Neuronal stem cell (in vitro differentiated cells): ENCODE results near the gene CAMK2A.

Experiments used
- DNase-seq: peaks from one replicate; pipeline ENCODE4 v3.0.0-alpha.2; 2013; ENCODE audit warnings: low spot score
- H2AFZ ChIP-seq: one replicate; pipeline ENCODE4 v1.6.1; 2013; ENCODE audit warnings: mild to moderate bottlenecking, low read length, inconsistent platforms
- H2AK5ac ChIP-seq: 2 replicates; pipeline ENCODE4 v1.6.1; 2013; ENCODE audit warnings: low read depth, mild to moderate bottlenecking, inconsistent platforms, low read length, moderate library complexity, mixed read lengths
- H2BK120ac ChIP-seq: 2 replicates; pipeline ENCODE4 v1.6.1; 2013; ENCODE audit warnings: low read depth, mild to moderate bottlenecking, inconsistent platforms, low read length, moderate library complexity, mixed read lengths
- H2BK12ac ChIP-seq: one replicate; pipeline ENCODE4 v1.6.1; 2013; ENCODE audit warnings: low read length, inconsistent platforms
- H2BK15ac ChIP-seq: 2 replicates; pipeline ENCODE4 v1.6.1; 2013; ENCODE audit warnings: mild to moderate bottlenecking, low read length, inconsistent platforms, mixed read lengths
- H2BK5ac ChIP-seq: one replicate; pipeline ENCODE4 v1.6.1; 2013; ENCODE audit warnings: inconsistent platforms, mild to moderate bottlenecking, low read length, moderate library complexity
- H3K14ac ChIP-seq: one replicate; pipeline ENCODE4 v1.6.1; 2013; ENCODE audit warnings: low read length, inconsistent platforms
- H3K18ac ChIP-seq: 2 replicates; pipeline ENCODE4 v1.6.1; 2013; ENCODE audit warnings: low read length, inconsistent platforms
- H3K23ac ChIP-seq: 2 replicates; pipeline ENCODE4 v1.6.1; 2013; ENCODE audit warnings: low read depth, mild to moderate bottlenecking, mixed read lengths, low read length, inconsistent platforms; ENCODE audit not compliant: poor library complexity
- H3K27ac ChIP-seq: replicated peaks from 3 replicates; pipeline ENCODE4 v1.5.1; 2013; ENCODE audit warnings: low read length, inconsistent platforms
- H3K27me3 ChIP-seq, 3 experiments: 2 replicates each; pipeline ENCODE4 v1.6.1; 2013; ENCODE audit warnings: low read length in 3 of 3, mild to moderate bottlenecking in 2 of 3, inconsistent platforms in 1 of 3, low read depth in 1 of 3, mixed read lengths in 1 of 3, moderate library complexity in 1 of 3; ENCODE audit not compliant: control insufficient read depth in 3 of 3, insufficient read depth in 3 of 3
- H3K36me3 ChIP-seq, 2 donors: replicated peaks in 1 of 2; 2 replicates each; pipeline ENCODE4 v1.6.1; 2013; ENCODE audit warnings: low read length in 2 of 2; ENCODE audit not compliant: control insufficient read depth in 2 of 2, insufficient read depth in 2 of 2
- H3K4ac ChIP-seq: 2 replicates; pipeline ENCODE4 v1.6.1; 2013; ENCODE audit warnings: inconsistent platforms, mild to moderate bottlenecking, low read length, moderate library complexity
- H3K4me1 ChIP-seq, 2 donors: 1 replicate in 1 of 2; 2 replicates in 1 of 2; pipeline ENCODE4 v1.6.1; 2013; ENCODE audit warnings: low read length in 2 of 2, low read depth in 1 of 2; ENCODE audit not compliant: control insufficient read depth in 2 of 2, insufficient read depth in 1 of 2
- H3K4me2 ChIP-seq: one replicate; pipeline ENCODE4 v1.6.1; 2013; ENCODE audit warnings: mild to moderate bottlenecking, low read length, inconsistent platforms; ENCODE audit not compliant: insufficient read depth, poor library complexity, severe bottlenecking
- H3K4me3 ChIP-seq, 2 donors: 2 replicates each; pipeline ENCODE4 v1.5.1; 2013; ENCODE audit warnings: low read length in 2 of 2, mild to moderate bottlenecking in 2 of 2, inconsistent platforms in 1 of 2, moderate library complexity in 1 of 2
- H3K79me1 ChIP-seq: one replicate; pipeline ENCODE4 v1.6.1; 2013; ENCODE audit warnings: low read depth, mild to moderate bottlenecking, inconsistent platforms, low read length, moderate library complexity
- H3K9ac ChIP-seq: one replicate; pipeline ENCODE4 v1.6.1; 2013; ENCODE audit warnings: mild to moderate bottlenecking, low read depth, low read length, inconsistent platforms; ENCODE audit not compliant: poor library complexity
- H3K9me3 ChIP-seq, 2 donors: replicated peaks in 1 of 2; 2 replicates each; pipeline versions ENCODE3 to v1.6.1; 2013; ENCODE audit warnings: low read length in 2 of 2, mild to moderate bottlenecking in 2 of 2, inconsistent platforms in 1 of 2, low read depth in 1 of 2, mixed read lengths in 1 of 2, moderate library complexity in 1 of 2; ENCODE audit not compliant: control insufficient read depth in 2 of 2, insufficient read depth in 1 of 2
- H4K8ac ChIP-seq: one replicate; pipeline ENCODE4 v1.6.1; 2013; ENCODE audit warnings: low read depth, mild to moderate bottlenecking, inconsistent platforms, low read length, moderate library complexity
- H4K91ac ChIP-seq: one replicate; pipeline ENCODE4 v1.6.1; 2013; ENCODE audit warnings: low read length, low read depth, mild to moderate bottlenecking, inconsistent platforms; ENCODE audit not compliant: poor library complexity
- WGBS, 2 donors: extraction: QIAGEN DNeasy Blood & Tissue Kit; methylation state at CpG; one replicate each; pipeline ENCODE4 v1.1.7; 2013; ENCODE audit warnings: missing lambda C conversion rate in 2 of 2, mixed read lengths in 1 of 2; ENCODE audit not compliant: insufficient read length in 2 of 2, insufficient replicate concordance in 1 of 2; ENCODE audit errors: extremely low coverage in 2 of 2; 5-methylcytosine and 5-hydroxymethylcytosine counted together

Gene CAMK2A

DNA sequence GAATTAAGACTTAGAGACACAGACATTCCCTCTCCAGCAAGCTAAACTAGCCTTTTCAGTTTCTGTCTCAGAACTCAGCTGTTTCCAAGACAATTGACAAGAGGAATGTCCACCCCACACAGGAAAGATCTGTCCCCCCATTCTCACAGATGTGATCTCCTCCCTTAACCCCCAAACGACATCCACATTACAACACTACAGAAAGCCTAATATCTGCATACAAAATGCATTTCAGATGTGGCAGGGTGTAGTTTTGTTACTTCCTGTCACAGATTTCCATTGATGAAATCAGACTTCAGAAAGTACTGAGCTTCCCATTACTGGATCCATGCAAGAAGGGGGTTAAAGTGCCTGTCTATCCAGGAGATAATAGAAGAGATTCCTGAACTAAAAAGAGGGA lies 16.0 kb upstream of the CAMK2A start:
- H3K4me2 ChIP-seq, result no peak overlapping the region
- H3K79me1 ChIP-seq, result no peaks in the 10 kb centered on the region
- H2BK120ac ChIP-seq, result no peak overlapping the region
- H3K23ac ChIP-seq, result no peak overlapping the region
- no peaks in the 10 kb centered on the region for H3K27me3 ChIP-seq
- H3K36me3 ChIP-seq, result no peaks in the 10 kb centered on the region
- no peak overlapping the region for H4K91ac ChIP-seq
- H3K14ac ChIP-seq, result no peak overlapping the region
- no peak overlapping the region for H3K18ac ChIP-seq
- H3K27ac ChIP-seq, result no peak overlapping the region
- no peak overlapping the region for H2BK15ac ChIP-seq
- no peak for DNase-seq
- no peak overlapping the region for H3K4ac ChIP-seq
- no peak overlapping the region for H3K9ac ChIP-seq
- no CpG with 5 or more reads among the region's 1 CpG for WGBS, 2 donors
- H2AK5ac ChIP-seq, result no peak overlapping the region
- no peak overlapping the region for H2BK12ac ChIP-seq
- H2BK5ac ChIP-seq, result no peak overlapping the region
- no peak overlapping the region for H2AFZ ChIP-seq
- H3K4me1 ChIP-seq, result peaks cover 23 to 41% of the 10 kb centered on the region in 2 donors
- no peak overlapping the region for H4K8ac ChIP-seq
- H3K9me3 ChIP-seq, result no peaks in the 10 kb centered on the region
- no peak overlapping the region for H3K4me3 ChIP-seq

DNA sequence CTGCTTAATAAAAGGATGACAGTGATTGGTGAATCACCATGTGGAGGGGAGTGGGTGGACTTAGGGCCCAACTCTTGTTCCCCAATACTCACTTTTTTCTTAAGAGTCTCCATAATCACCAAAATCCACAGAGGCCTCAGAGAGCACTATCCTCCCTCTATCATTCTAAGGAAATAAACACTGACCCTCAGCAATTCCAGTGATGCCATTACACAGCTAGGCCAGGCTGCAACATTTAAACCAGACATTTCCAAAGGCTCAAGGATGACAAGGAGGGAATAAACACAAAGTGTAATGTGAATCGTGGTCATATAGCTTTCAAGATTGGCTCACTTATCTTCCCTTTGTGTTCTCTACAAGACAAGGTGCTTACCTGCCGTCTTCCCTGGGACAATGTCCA lies 15.5 kb upstream of the CAMK2A start:
- H3K4me3 ChIP-seq, result no peak overlapping the region
- WGBS, 2 donors, result no CpG with 5 or more reads among the region's 2 CpGs
- H3K79me1 ChIP-seq, result no peaks in the 10 kb centered on the region
- H3K4me2 ChIP-seq, result no peak overlapping the region
- no peaks in the 10 kb centered on the region for H3K36me3 ChIP-seq
- H3K9ac ChIP-seq, result no peak overlapping the region
- H3K18ac ChIP-seq, result no peak overlapping the region
- H4K8ac ChIP-seq, result no peak overlapping the region
- H2AK5ac ChIP-seq, result no peak overlapping the region
- H3K23ac ChIP-seq, result no peak overlapping the region
- H3K14ac ChIP-seq, result no peak overlapping the region
- no peak overlapping the region for H2BK120ac ChIP-seq
- no peak overlapping the region for H3K27ac ChIP-seq
- H2AFZ ChIP-seq, result no peak overlapping the region
- H3K9me3 ChIP-seq, result no peaks in the 10 kb centered on the region
- no peaks in the 10 kb centered on the region for H3K27me3 ChIP-seq
- no peak overlapping the region for H4K91ac ChIP-seq
- no peak for DNase-seq
- H2BK12ac ChIP-seq, result no peak overlapping the region
- no peak overlapping the region for H2BK15ac ChIP-seq
- H3K4me1 ChIP-seq, result peaks cover 25 to 43% of the 10 kb centered on the region in 2 donors
- no peak overlapping the region for H2BK5ac ChIP-seq
- no peak overlapping the region for H3K4ac ChIP-seq

- no peak overlapping the region for H3K4me3 ChIP-seq
- no peak overlapping the region for H2AFZ ChIP-seq
- H3K4me2 ChIP-seq, result no peak overlapping the region
- H3K18ac ChIP-seq, result no peak overlapping the region
- no peak overlapping the region for H2BK15ac ChIP-seq
- WGBS, 2 donors, result no CpG with 5 or more reads among the region's 4 CpGs
- no peak overlapping the region for H2BK120ac ChIP-seq
- no peak overlapping the region for H2BK12ac ChIP-seq
- no peaks in the 10 kb centered on the region for H3K27me3 ChIP-seq
- H2AK5ac ChIP-seq, result no peak overlapping the region
- no peak overlapping the region for H3K9ac ChIP-seq
- no peaks in the 10 kb centered on the region for H3K36me3 ChIP-seq
- H2BK5ac ChIP-seq, result no peak overlapping the region
- no peak overlapping the region for H3K27ac ChIP-seq
- H3K4ac ChIP-seq, result no peak overlapping the region
- H3K4me1 ChIP-seq, result peaks cover 24 to 41% of the 10 kb centered on the region in 2 donors
- H4K91ac ChIP-seq, result no peak overlapping the region
- no peak for DNase-seq
- H3K23ac ChIP-seq, result no peak overlapping the region
- H3K14ac ChIP-seq, result no peak overlapping the region
- no peaks in the 10 kb centered on the region for H3K79me1 ChIP-seq
- H4K8ac ChIP-seq, result no peak overlapping the region
- H3K9me3 ChIP-seq, result no peaks in the 10 kb centered on the region
Measured at GRCh38 chr5:150304481-150305081, 15.0 kb upstream of the CAMK2A start.

- no peak for DNase-seq
- Histone ChIP-seq H4K8ac (no peak overlapping the region), H3K18ac (no peak overlapping the region), H3K4ac (no peak overlapping the region), H2AK5ac (no peak overlapping the region), H3K4me2 (no peak overlapping the region), H3K4me3 (no peak overlapping the region), H2BK5ac (no peak overlapping the region), H2BK12ac (no peak overlapping the region), H3K4me1 (peaks cover 21 to 36% of the 10 kb centered on the region in 2 donors), H2BK120ac (no peak overlapping the region), H3K27me3 (no peaks in the 10 kb centered on the region), H3K27ac (no peak overlapping the region), H2BK15ac (no peak overlapping the region), H3K9ac (no peak overlapping the region), H4K91ac (no peak overlapping the region), H3K36me3 (no peaks in the 10 kb centered on the region), H3K9me3 (no peaks in the 10 kb centered on the region), H3K79me1 (no peaks in the 10 kb centered on the region), H3K23ac (no peak overlapping the region), H3K14ac (no peak overlapping the region), H2AFZ (no peak overlapping the region)
- no CpG with 5 or more reads among the region's 7 CpGs for WGBS, 2 donors
Measured at GRCh38 chr5:150303660-150304386, 14.2 kb upstream of the CAMK2A start.
